Thoracic aorta (tissue), 2 donors: ENCODE measurements around the gene SPRR2E. TPM values are rescaled to one million over a fixed set of nuclear protein-coding genes. Genes with fewer than 3 reads are reported as not detected.
"Not testable (repeated sequence)": the region's sequence is repeated elsewhere in the genome, so short reads cannot be mapped to it uniquely, and the experiment has no call there.

Experiments used
- ATAC-seq: fragments of 150-250 bp; one replicate; pipeline ENCODE4 v1.8.0; 2017; ENCODE audit warnings: low read depth; ENCODE audit not compliant: insufficient number of reproducible peaks, low FRiP score
- DNase-seq: peaks from one replicate; pipeline ENCODE4 v3.0.0-alpha.2; 2020; ENCODE audit warnings: low spot score
- H3K27ac ChIP-seq, 2 donors: fragments of 200-600 bp; sonication (generic); 1 replicate in 1 of 2; 2 replicates in 1 of 2; pipeline ENCODE4 v1.5.1; 2016; ENCODE audit warnings: mild to moderate bottlenecking in 2 of 2, moderate library complexity in 2 of 2
- H3K27me3 ChIP-seq: fragments of 200-600 bp; sonication (generic); replicated peaks from 2 replicates; pipeline ENCODE4 v1.6.0; 2016; ENCODE audit warnings: mild to moderate bottlenecking; ENCODE audit not compliant: insufficient read depth
- H3K36me3 ChIP-seq: fragments of 200-600 bp; sonication (generic); one replicate; pipeline ENCODE4 v1.5.1; 2016
- H3K4me1 ChIP-seq, 2 donors: fragments of 200-600 bp; sonication (generic); 1 replicate in 1 of 2; 2 replicates in 1 of 2; pipeline versions ENCODE4 v1.5.1 to v1.6.0; 2016; ENCODE audit warnings: low read depth in 2 of 2, mild to moderate bottlenecking in 1 of 2; ENCODE audit not compliant: control insufficient read depth in 1 of 2
- H3K4me3 ChIP-seq: fragments of 200-600 bp; sonication (generic); 2 replicates; pipeline ENCODE4 v1.5.1; 2016; ENCODE audit warnings: mild to moderate bottlenecking
- H3K9me3 ChIP-seq: fragments of 200-600 bp; sonication (generic); 2 replicates; pipeline ENCODE4 v1.5.1; 2016
- CTCF ChIP-seq: fragments of 200-600 bp; sonication (generic); IDR thresholded peaks from one replicate; pipeline ENCODE4 v1.5.1; 2019; ENCODE audit warnings: antibody characterized with exemption
- total RNA-seq, 2 donors: library from RNA; depleted of rRNA; stranded (reverse); fragments of >200 nt; gene quantifications; one replicate each; pipeline versions ENCODE4 v1.1.0 to v1.2.3, GENCODE V29; 2016

SPRR2E gene
- total RNA-seq, 2 donors from 2014 or later = not detected

DNA sequence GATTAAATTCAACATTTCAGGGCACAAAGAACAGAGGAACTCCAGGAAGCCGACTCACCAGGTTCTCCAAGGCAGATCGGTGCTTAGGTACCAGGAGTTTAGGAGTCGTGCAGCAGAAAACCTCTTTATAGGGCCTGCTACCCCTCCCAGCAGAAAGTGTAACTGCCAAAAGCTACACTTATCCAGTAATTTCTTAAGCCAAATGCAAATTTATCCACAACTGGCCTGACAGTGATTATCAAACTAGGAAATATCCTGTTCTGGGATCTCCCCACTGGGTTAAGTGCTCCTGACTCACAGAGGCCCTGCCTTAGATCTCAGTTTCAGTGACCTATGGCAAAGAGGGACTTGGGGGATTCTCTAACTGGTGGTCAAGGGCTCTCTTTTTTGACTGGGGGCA is 19.1 kb upstream of the SPRR2E start, which contains the start of gene SPRR2F:
Gene SPRR2F (minus strand): TSS at position 101 of the 400 bp plus-strand sequence. CDS start 783 bp downstream, outside the sequence.
- TF ChIP-seq CTCF = no peak
- no peak for DNase-seq
- no peak for ATAC-seq
- no peaks in the 10 kb centered on the region for H3K36me3 ChIP-seq
- no peak within 1 kb of the TSS for H3K27ac ChIP-seq
- H3K4me3 ChIP-seq = no peak within 1 kb of the TSS
- no peaks in the 10 kb centered on the region for H3K9me3 ChIP-seq
- no peaks in the 10 kb centered on the region for H3K27me3 ChIP-seq
- no peaks in the 10 kb centered on the region for H3K4me1 ChIP-seq

DNA sequence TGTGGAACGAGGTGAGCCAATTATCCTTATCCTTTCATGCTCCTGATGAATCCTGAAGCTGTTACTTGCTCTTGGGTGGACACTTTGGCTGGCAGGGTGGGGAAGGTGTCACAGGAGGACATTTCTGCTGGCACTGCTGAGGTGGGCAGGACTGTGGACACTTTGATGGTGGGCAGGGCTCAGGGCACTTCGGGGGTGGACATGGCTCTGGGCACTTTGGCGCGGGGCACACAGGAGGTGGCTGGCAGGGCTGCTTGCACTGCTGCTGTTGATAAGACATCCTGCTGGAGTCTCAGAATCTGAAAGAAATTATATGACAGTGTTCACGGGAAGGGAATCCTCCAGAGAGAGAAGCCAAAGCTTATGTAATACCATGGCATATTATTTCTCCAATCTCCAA is 18.1 kb upstream of the SPRR2E start:
- H3K4me1 ChIP-seq, ATAC-seq, H3K9me3 ChIP-seq, H3K27me3 ChIP-seq, H3K36me3 ChIP-seq, DNase-seq, H3K4me3 ChIP-seq, H3K27ac ChIP-seq: not testable (repeated sequence)

DNA sequence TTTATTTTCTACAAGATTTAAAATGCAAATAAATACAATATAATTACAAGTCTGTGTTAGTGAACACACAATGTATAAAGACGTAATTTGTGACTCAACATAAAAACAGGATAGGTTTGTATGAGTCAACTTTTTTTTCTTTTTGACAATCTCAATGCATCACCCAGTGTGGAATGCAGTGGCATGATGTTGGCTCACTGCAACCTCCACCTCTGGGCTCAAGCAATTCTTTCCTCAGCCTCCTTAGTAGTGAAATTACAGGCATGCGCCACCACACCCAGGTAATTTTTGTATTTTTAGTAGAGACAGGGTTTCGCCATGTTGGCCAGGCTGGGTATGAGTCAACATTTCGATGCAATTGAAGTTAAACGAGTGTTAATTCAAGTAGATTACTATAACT is 5.9 kb upstream of the SPRR2E start:
- no peak for TF ChIP-seq CTCF
- Histone ChIP-seq H3K9me3 (no peaks in the 10 kb centered on the region), H3K4me1 (no peaks in the 10 kb centered on the region), H3K27ac (no peak overlapping the region), H3K27me3 (no peaks in the 10 kb centered on the region), H3K36me3 (no peaks in the 10 kb centered on the region), H3K4me3 (no peak overlapping the region)
- DNase-seq (no peak), ATAC-seq (no peak)

DNA sequence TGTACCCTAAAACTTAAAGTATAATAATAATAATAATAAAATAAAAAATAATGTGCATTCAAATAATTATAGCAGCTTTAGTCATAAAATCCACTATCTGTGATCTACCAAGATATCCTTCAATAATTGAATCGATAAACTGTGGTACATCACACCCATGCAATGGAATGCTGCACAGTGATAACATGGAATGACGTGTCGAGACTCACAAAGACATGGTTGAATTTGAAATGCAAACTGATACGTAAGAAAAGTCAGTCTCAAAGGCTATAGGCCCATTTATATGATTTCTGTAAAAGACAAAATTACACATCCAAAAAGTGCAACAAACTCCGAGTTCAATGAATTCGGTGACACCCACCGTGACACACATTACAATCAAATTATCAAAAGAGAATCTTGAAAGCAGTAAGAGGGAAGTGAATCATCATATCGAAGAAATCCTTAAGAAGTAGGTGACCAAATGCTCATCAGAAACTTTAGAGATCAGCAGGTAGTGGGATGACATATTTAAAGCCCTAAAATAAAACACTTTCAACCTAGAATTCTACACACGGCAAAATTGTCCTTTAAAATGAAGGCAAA is 5.2 kb upstream of the SPRR2E start:
- Histone ChIP-seq H3K27ac (no peak overlapping the region), H3K36me3 (no peaks in the 10 kb centered on the region), H3K9me3 (no peaks in the 10 kb centered on the region), H3K4me3 (no peak overlapping the region), H3K27me3 (no peaks in the 10 kb centered on the region), H3K4me1 (no peaks in the 10 kb centered on the region)
- no peak for DNase-seq
- ATAC-seq = no peak
- no peak for TF ChIP-seq CTCF

DNA sequence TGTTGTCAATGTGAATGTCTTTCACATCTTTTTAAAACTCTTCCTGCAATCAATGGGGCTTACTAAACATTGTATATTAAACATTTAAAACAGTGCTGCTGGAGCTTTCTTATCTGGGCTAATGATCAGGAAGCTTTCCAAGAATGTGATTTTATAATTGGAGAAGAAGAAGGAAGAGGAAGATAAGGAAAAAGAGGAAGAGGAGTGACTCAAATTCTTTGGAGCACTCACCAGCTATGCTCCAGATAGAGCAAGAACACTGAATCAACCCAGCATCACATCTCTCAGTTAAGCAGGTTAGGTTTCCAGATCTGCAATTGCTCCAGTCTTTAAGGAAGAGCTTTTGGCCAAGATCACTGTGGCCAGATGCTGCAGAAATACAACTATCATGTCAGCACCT is 1.4 kb upstream of the SPRR2E start:
- Histone ChIP-seq H3K27me3 (no peaks in the 10 kb centered on the region), H3K4me1 (no peaks in the 10 kb centered on the region), H3K9me3 (no peaks in the 10 kb centered on the region), H3K27ac (no peak overlapping the region), H3K36me3 (no peaks in the 10 kb centered on the region), H3K4me3 (no peak overlapping the region)
- ATAC-seq (no peak), DNase-seq (no peak)
- TF ChIP-seq CTCF = no peak

DNA sequence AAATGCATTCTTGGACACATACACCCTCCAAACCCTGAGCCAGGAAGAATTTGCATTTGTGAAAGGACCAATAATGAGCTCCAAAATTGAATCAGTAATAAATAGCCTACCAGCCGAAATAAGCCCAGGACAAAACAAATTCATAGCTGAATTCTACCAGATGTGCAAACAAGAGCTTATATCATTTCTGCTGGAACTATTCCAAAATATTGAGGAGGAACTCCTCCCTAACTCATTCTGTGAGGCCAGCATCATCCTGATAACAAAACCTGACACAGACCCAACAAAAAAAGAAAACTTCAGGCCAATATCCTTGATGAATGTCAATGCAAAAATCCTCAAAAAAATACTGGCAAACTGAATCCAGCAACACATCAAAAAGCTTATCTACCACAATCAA is 6.7 kb downstream of the SPRR2E start:
- no peaks in the 10 kb centered on the region for H3K9me3 ChIP-seq
- no peak for TF ChIP-seq CTCF

More for the DNA sequence above, 6.7 kb downstream of the SPRR2E start:
- no peak for DNase-seq
- no peaks in the 10 kb centered on the region for H3K4me1 ChIP-seq
- H3K36me3 ChIP-seq = no peaks in the 10 kb centered on the region
- no peaks in the 10 kb centered on the region for H3K27me3 ChIP-seq
- ATAC-seq = no peak
- no peak overlapping the region for H3K4me3 ChIP-seq
- no peak overlapping the region for H3K27ac ChIP-seq
